Mucosa of descending colon (tissue), 3 donors: ENCODE measurements around the gene ST6GALNAC1. TPM values are rescaled to one million over a fixed set of nuclear protein-coding genes. Genes with fewer than 3 reads are reported as not detected.
A peak's percentile ranks its signal among the peaks of the same experiment; 100 is the strongest.
"Not testable (repeated sequence)": the region's sequence is repeated elsewhere in the genome, so short reads cannot be mapped to it uniquely, and the experiment has no call there.

Experiments used
- ATAC-seq: fragments of 200-7000 bp; cut with Tn5 transposase; one replicate; pipeline ENCODE4 v1.9.1; 2020; ENCODE audit warnings: mild to moderate bottlenecking, moderate library complexity
- DNase-seq, 3 donors: peaks; one replicate each; pipeline ENCODE4 v3.0.0-alpha.2; 2020
- H3K36me3 ChIP-seq: fragments of 200-600 bp; one replicate; pipeline ENCODE4 v1.8.0; 2021; ENCODE audit warnings: low read depth, mild to moderate bottlenecking
- H3K4me1 ChIP-seq: fragments of 200-600 bp; one replicate; pipeline ENCODE4 v1.8.0; 2021; ENCODE audit warnings: low read depth, mild to moderate bottlenecking
- H3K4me3 ChIP-seq: fragments of 200-600 bp; one replicate; pipeline ENCODE4 v1.8.0; 2021; ENCODE audit warnings: mild to moderate bottlenecking
- H3K9me3 ChIP-seq: fragments of 200-600 bp; one replicate; pipeline ENCODE4 v1.8.0; 2021; ENCODE audit warnings: mild to moderate bottlenecking
- intact Hi-C, 2 donors: fragments of 100-400 bp; cut with DNase I in 1 of 2; cut with micrococcal nuclease in 1 of 2; formaldehyde crosslinking; loops; one replicate each; pipeline versions ENCODE4 v1.11.0 to v1.11.1; 2022; cut with DNase I, micrococcal nuclease
- total RNA-seq, 3 donors: library from RNA; stranded (reverse); fragmentation: NEBNext Ultra II Directional in 2 of 3; extraction: Animal tissue kit (Norgen Biotek cat#: 25700) in 2 of 3; gene quantifications; one replicate each; pipeline versions ENCODE4 v1.2.1 to v1.2.4, GENCODE V29; 2021 to 2023
- TF ChIP-seq, protein P1 (sequence below): fragments of 200-600 bp; IDR thresholded peaks from one replicate; pipeline ENCODE4 v1.8.0; 2022; ENCODE audit warnings: antibody characterized with exemption, mild to moderate bottlenecking
- donor health status: DM: no; HTN: no; CAD: no; lungs with moderate emphysema.
- donor health status: DM: no; HTN: no; CAD: no.
- donor health status: DM: no; HTN: yes; CAD: no.

Gene ST6GALNAC1
- total RNA-seq, 3 donors from 2014 or later = 90.2 to 363 (median 336) TPM

DNA sequence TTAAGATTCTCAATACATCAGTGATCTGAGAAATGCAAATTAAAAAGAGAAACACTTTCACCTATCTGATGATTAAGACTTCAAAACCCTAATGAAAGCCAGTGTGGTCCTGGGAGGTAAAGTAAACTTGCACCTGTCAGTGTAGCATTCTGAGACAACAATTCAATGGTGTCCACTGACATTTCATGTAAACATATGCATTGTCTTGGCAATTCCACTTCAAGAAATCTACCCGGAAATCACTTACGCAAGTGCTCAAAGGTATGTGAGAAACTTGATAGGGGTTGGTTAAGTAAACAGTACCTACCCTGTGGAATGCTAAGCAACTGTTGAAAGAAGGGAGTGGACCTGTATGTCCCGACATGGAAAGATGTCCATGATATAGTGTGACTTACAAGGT lies 2.1 kb downstream of the ST6GALNAC1 start:
- intact Hi-C loops = no loop called here
- TF ChIP-seq, protein P1, sequence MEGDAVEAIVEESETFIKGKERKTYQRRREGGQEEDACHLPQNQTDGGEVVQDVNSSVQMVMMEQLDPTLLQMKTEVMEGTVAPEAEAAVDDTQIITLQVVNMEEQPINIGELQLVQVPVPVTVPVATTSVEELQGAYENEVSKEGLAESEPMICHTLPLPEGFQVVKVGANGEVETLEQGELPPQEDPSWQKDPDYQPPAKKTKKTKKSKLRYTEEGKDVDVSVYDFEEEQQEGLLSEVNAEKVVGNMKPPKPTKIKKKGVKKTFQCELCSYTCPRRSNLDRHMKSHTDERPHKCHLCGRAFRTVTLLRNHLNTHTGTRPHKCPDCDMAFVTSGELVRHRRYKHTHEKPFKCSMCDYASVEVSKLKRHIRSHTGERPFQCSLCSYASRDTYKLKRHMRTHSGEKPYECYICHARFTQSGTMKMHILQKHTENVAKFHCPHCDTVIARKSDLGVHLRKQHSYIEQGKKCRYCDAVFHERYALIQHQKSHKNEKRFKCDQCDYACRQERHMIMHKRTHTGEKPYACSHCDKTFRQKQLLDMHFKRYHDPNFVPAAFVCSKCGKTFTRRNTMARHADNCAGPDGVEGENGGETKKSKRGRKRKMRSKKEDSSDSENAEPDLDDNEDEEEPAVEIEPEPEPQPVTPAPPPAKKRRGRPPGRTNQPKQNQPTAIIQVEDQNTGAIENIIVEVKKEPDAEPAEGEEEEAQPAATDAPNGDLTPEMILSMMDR = no peak
- H3K4me1 ChIP-seq = peaks cover 16% of the 10 kb centered on the region
- H3K36me3 ChIP-seq = no peaks in the 10 kb centered on the region
- no peak overlapping the region for H3K4me3 ChIP-seq
- peak in 1 of 3 donors; percentile 42 for DNase-seq
- peak; percentile 39 for ATAC-seq
- H3K9me3 ChIP-seq = no peaks in the 10 kb centered on the region

DNA sequence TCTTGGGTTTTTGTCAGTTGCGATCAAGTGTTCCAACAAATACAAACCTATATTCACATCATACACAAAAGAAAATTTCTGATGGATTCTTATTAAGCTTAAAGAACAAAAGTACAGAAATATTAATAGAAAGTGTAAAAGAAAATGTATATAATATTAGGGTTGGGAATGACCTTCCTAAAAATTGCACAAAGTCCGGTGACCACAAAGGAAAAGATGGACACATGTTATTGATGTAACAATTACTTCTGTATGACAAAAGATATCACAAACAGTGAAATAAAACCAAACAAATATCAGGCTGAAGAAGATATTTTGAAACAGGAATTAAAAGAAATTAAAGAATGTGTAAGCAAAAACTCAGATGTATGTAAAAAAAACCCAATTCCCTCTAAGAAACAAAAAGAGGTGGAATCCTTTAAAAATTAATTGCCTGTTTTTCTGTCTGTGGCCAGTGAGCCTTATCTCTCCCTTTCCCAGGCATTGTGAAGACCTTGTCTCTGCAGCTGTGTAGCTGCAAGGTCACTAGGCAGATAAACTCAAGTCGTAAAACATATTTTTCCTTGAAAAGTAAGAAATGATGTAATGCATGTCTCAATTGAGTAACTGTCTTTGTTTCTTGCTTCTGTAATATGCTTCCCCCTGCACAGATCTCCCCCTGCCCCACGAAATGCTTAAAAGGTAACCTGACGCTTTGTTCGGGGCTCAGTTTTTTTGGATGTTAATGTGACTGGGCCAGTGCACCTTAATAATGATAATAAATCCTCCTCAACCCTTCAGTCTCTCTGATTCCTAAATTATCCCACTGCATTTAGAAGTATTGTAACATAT lies 2.8 kb downstream of the ST6GALNAC1 start:
- Histone ChIP-seq H3K4me1 (peaks cover 12% of the 10 kb centered on the region), H3K4me3 (peak overlapping the region; percentile 4), H3K9me3 (no peaks in the 10 kb centered on the region), H3K36me3 (no peaks in the 10 kb centered on the region)
- no peak for DNase-seq
- no peak for ATAC-seq
- intact Hi-C loops = no loop called here
- TF ChIP-seq, protein P1 = no peak

DNA sequence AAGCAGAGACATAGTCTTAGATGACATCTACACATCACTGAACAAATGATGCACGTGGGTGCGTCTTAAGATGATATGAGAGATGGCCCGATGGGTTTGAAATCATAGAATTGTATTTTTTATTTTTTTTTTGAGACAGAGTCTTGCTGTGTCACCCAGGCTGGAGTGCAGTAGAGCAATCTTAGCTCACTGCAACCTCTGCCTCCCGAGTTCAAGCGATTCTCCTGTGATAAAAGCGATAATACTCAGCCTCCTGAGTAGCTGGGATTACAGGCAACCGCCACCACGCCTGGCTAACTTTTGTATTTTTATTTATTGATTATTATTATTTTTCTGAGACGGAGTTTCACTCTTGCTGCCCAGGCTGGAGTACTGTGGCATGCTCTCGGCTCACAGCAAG lies 5.3 kb downstream of the ST6GALNAC1 start:
- H3K4me1 ChIP-seq = peaks cover 9% of the 10 kb centered on the region
- H3K36me3 ChIP-seq = no peaks in the 10 kb centered on the region
- no peak for DNase-seq
- intact Hi-C loops = no loop called here
- H3K4me3 ChIP-seq = no peak overlapping the region
- TF ChIP-seq, protein P1 = no peak
- no peak for ATAC-seq
- no peaks in the 10 kb centered on the region for H3K9me3 ChIP-seq

DNA sequence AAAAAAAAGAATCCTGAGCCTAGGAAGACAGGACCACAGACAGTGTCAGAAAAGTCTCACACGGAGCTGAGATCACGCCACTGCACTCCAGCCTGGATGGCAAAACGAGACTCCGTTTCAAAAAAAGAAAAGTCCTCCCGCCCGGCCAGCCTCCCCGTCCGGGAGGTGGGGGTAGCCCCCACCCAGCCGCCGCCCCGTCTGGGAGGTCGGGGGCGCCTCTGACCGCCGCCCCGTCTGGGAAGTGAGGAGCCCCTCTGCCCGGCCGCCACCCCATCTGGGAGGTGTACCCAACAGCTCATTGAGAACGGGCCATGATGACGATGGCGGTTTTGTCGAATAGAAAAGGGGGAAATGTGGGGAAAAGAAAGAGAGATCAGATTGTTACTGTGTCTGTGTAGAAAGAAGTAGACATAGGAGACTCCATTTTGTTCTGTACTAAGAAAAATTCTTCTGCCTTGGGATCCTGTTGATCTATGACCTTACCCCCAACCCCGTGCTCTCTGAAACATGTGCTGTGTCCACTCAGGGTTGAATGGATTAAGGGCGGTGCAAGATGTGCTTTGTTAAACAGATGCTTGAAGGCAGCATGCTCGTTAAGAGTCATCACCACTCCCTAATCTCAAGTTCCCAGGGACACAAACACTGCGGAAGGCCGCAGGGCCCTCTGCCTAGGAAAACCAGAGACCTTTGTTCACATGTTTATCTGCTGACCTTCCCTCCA lies 6.9 kb downstream of the ST6GALNAC1 start:
- ATAC-seq, DNase-seq, H3K4me1 ChIP-seq, H3K9me3 ChIP-seq, H3K4me3 ChIP-seq, H3K36me3 ChIP-seq, intact Hi-C loops: not testable (repeated sequence)

DNA sequence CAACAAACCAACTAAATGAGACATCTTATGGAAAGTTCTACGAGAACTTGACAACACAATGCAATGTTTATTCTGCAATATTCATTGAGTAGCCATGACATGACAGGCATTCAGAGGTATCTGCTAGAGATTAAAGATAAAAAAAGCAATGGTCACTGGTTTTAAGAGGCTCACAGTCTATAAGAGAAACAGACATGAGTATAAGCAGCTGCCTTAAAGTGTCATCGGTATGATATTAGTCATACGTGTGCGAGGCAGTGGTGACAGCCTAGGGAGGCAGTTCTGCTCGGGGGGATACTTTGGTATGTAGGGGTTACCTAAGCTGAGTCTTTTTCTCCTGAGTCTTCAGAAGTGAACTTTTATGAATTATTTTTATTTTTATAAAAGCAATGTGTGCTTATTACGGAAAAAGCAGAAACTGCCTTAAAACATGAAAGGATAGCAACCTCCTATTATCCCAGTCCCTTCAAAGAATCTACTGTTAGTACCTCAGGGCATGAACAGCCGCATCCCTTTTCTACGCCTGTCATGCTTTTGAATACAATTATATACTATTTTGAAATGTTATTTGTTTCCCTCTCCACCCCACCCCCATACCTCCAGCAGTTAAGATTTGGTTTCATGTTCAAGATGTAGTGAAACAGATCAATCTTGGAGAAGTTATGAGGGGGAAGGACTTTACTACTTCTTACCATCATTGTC lies 7.7 kb downstream of the ST6GALNAC1 start:
- H3K4me3 ChIP-seq = no peak overlapping the region
- intact Hi-C loops = no loop called here
- no peaks in the 10 kb centered on the region for H3K36me3 ChIP-seq
- DNase-seq (no peak), ATAC-seq (no peak)
- TF ChIP-seq, protein P1 = no peak
- peaks cover 9% of the 10 kb centered on the region for H3K4me1 ChIP-seq
- no peaks in the 10 kb centered on the region for H3K9me3 ChIP-seq
